Measurements from ENCODE around the gene APOC3. TPM values are rescaled to one million over a fixed set of nuclear protein-coding genes. Genes with fewer than 3 reads are reported as not detected.
A peak's percentile ranks its signal among the peaks of the same experiment; 100 is the strongest.
"Not testable (repeated sequence)": the region's sequence is repeated elsewhere in the genome, so short reads cannot be mapped to it uniquely, and the experiment has no call there.

The APOC3 gene
- total RNA-seq, 4 donors from 2014 or later: 1.1 TPM; not detected in 3

- no peaks in the 10 kb centered on the region for H3K36me3 ChIP-seq
- peaks cover 0 to 33% (median 8%) of the 10 kb centered on the region in 3 donors for H3K4me1 ChIP-seq
- no peaks in the 10 kb centered on the region for H3K9me3 ChIP-seq
- H3K27me3 ChIP-seq: no peaks in the 10 kb centered on the region
- H3K4me3 ChIP-seq: no peak overlapping the region
- WGBS, 2 donors (ENCODE audit: low coverage in 1 of 2): 85% methylated on average over 9 of the region's 14 CpGs; no CpG with 5 or more reads in 1 of the 2 donors
- no peak for ATAC-seq
- no peak overlapping the region for H3K27ac ChIP-seq
- TF ChIP-seq EP300 (IDR thresholded peaks at IDR 0.05): no peak
- no peak for TF ChIP-seq POLR2A (IDR thresholded peaks at IDR 0.05)
- TF ChIP-seq POLR2AphosphoS5 (IDR thresholded peaks at IDR 0.05): no peak
- no peak for TF ChIP-seq CTCF (IDR thresholded peaks at IDR 0.05)
Measured at GRCh38 chr11:116833816-116834534, 4.3 kb downstream of the APOC3 start.

- H3K36me3 ChIP-seq, H3K4me3 ChIP-seq, H3K27me3 ChIP-seq, H3K9me3 ChIP-seq, ATAC-seq: not testable (repeated sequence)
- Histone ChIP-seq H3K4me1 (peaks cover 0 to 36% (median 8%) of the 10 kb centered on the region in 3 donors), H3K27ac (peak overlapping the region in 3 of 4 donors; percentile 85 to 89 (median 88))
- 76% methylated on average over 5 of the region's 13 CpGs; no CpG with 5 or more reads in 1 of the 2 donors for WGBS, 2 donors (ENCODE audit: low coverage in 1 of 2)
Measured at GRCh38 chr11:116834535-116835041, 4.9 kb downstream of the APOC3 start.

GRCh38 chr11:116835042-116835772, 5.5 kb downstream of the APOC3 start:
- Histone ChIP-seq H3K9me3 (no peaks in the 10 kb centered on the region), H3K4me3 (peak overlapping the region; percentile 5 to 45), H3K27ac (peak overlapping the region; percentile 49 to 89 (median 86)), H3K27me3 (no peaks in the 10 kb centered on the region), H3K36me3 (no peaks in the 10 kb centered on the region), H3K4me1 (peaks cover 0 to 38% (median 8%) of the 10 kb centered on the region in 3 donors)
- TF ChIP-seq EP300 (IDR thresholded peaks at IDR 0.05): no peak
- no peak for TF ChIP-seq CTCF (IDR thresholded peaks at IDR 0.05)
- no peak for TF ChIP-seq POLR2AphosphoS5 (IDR thresholded peaks at IDR 0.05)
- no peak for TF ChIP-seq POLR2A (IDR thresholded peaks at IDR 0.05)
- ATAC-seq: peak; percentile 73
- 48 to 50% methylated on average over 2 to 12 of the region's 28 CpGs for WGBS, 2 donors (ENCODE audit: low coverage in 1 of 2)

- peak; percentile 90 for ATAC-seq
- TF ChIP-seq POLR2AphosphoS5 (IDR thresholded peaks at IDR 0.05) (peak; percentile 65), POLR2A (IDR thresholded peaks at IDR 0.05) (peak in 1 of 2 donors; percentile 18), CTCF (IDR thresholded peaks at IDR 0.05) (peak in 3 of 4 experiments; percentile 65 to 82 (median 69)), EP300 (IDR thresholded peaks at IDR 0.05) (no peak)
- Histone ChIP-seq H3K4me3 (peak overlapping the region; percentile 5 to 45), H3K27ac (peak overlapping the region; percentile 49 to 89 (median 86)), H3K4me1 (peaks cover 0 to 38% (median 8%) of the 10 kb centered on the region in 3 donors), H3K36me3 (no peaks in the 10 kb centered on the region), H3K27me3 (no peaks in the 10 kb centered on the region), H3K9me3 (no peaks in the 10 kb centered on the region)
- WGBS, 2 donors (ENCODE audit: low coverage in 1 of 2): 67% methylated on average over 3 of the region's 57 CpGs; no CpG with 5 or more reads in 1 of the 2 donors
Measured at GRCh38 chr11:116835791-116836631, 6.3 kb downstream of the APOC3 start.

- no peak for TF ChIP-seq EP300 (IDR thresholded peaks at IDR 0.05)
- no peak for TF ChIP-seq CTCF (IDR thresholded peaks at IDR 0.05)
- no peak for TF ChIP-seq POLR2A (IDR thresholded peaks at IDR 0.05)
- TF ChIP-seq POLR2AphosphoS5 (IDR thresholded peaks at IDR 0.05): no peak
- WGBS, 2 donors (ENCODE audit: low coverage in 1 of 2): 80% methylated on average over 3 of the region's 7 CpGs; no CpG with 5 or more reads in 1 of the 2 donors
- H3K27ac ChIP-seq: peak overlapping the region in 2 of 4 donors; percentile 85 to 88
- ATAC-seq: no peak
- H3K36me3 ChIP-seq: no peaks in the 10 kb centered on the region
- no peaks in the 10 kb centered on the region for H3K27me3 ChIP-seq
- H3K4me3 ChIP-seq: no peak overlapping the region
- no peaks in the 10 kb centered on the region for H3K9me3 ChIP-seq
- H3K4me1 ChIP-seq: peaks cover 0 to 38% (median 8%) of the 10 kb centered on the region in 3 donors
Measured at GRCh38 chr11:116836632-116836991, 6.9 kb downstream of the APOC3 start.

All from gastroesophageal sphincter (tissue), 4 donors.